ENCODE measurements around the gene SLC26A3.
"Not testable (repeated sequence)": the region's sequence is repeated elsewhere in the genome, so short reads cannot be mapped to it uniquely, and the experiment has no call there.

SLC26A3 gene

DNA sequence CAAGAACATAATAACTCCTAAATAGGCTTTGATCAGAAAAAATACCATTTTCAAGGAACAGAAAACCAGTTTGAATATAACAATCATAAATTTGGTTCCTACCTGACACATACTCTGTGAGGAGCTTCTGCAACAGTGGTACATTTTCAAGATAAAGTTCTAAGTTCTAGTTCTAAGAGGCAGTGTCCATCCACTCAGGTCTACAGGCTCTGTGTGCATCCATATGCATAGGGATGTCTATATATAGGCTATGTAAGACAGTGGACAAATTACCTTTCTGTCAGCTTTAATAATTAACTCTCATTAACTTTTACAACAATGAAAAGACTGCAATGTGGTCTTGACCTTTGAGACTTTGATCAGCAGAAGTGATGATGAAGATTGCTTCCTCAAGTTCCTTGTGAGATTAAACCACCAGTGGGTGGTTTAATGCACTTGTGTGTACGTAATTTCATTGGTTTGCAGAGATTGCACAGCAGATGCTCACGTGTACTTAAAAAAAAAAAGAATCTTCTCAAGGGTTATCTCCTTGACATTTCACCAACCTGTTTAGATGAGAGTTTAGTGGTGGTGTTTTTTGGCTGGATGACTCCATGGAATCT is at the start of gene SLC26A3:
SLC26A3 (minus strand) TSS at position 215 of the 602 bp plus-strand sequence. CDS start 8,714 bp downstream, outside the sequence.
- DNase-seq (ENCODE audit: low spot score), result no peak

GRCh38 chr7:107850643-107851042 is 47.6 kb upstream of the SLC26A3 start:
- DNase-seq (ENCODE audit: low spot score), result no peak

DNA sequence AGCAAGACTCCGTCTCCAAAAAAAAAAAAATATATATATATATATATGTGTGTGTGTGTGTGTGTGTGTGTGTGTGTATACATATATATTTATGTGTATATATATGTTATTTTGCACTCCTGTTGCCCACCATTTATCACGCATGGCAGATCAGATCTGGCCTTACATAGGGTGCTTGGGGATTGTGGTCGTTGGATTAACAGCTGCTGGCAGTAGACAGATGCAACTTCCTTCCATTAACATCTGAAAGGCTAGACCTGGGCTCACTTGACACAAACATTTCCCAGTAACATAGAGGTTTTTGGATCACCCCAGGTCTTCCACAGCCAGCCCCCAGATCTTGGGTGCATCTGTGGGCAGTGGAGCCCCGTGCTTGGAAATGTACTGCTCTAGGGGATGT is 47.2 kb upstream of the SLC26A3 start:
- DNase-seq (ENCODE audit: low spot score), result no peak

GRCh38 chr7:107848211-107848610 is 45.2 kb upstream of the SLC26A3 start:
- not testable (repeated sequence) for DNase-seq (ENCODE audit: low spot score)

DNA sequence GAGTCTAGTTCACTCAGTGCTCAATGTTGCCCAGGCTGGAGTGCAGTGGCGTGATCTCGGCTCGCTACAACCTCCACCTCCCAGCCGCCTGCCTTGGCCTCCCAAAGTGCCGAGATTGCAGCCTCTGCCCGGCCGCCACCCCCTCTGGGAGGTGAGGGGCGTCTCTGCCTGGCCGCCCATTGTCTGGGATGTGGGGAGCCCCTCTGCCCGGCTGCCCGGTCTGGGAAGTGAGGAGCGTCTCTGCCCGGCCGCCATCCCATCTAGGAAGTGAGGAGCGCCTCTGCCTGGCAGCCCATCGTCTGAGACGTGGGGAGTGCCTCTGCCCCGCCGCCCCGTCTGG is 44.8 kb upstream of the SLC26A3 start:
- not testable (repeated sequence) for DNase-seq (ENCODE audit: low spot score)

- no peak for DNase-seq (ENCODE audit: low spot score)
These were observed 44.3 kb upstream of the SLC26A3 start for GRCh38 chr7:107847168-107847835.

- DNase-seq (ENCODE audit: low spot score), result no peak
These were observed 43.3 kb upstream of the SLC26A3 start for GRCh38 chr7:107846324-107846723.

GRCh38 chr7:107843184-107843583 is 40.2 kb upstream of the SLC26A3 start:
- DNase-seq (ENCODE audit: low spot score), result no peak

DNA sequence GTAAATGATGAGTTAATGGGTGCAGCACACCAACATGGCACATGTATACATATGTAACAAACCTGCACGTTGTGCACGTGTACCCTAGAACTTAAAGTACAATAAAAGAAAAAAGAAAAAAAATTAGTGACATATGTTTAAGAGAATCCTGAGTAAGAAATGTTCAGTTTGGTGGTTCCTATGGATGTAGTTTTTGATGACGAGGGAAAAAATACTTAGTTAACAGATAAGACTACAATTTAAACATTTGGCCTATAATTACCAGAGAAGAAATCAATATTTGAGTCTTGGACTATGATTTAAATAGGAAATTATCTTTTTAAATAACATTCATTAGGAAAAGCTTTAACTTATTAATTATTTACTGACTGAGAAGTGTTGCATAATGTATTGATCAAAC is 39.2 kb upstream of the SLC26A3 start:
- DNase-seq (ENCODE audit: low spot score), result no peak

GRCh38 chr7:107838816-107839565 is 36.0 kb upstream of the SLC26A3 start:
- no peak for DNase-seq (ENCODE audit: low spot score)

DNA sequence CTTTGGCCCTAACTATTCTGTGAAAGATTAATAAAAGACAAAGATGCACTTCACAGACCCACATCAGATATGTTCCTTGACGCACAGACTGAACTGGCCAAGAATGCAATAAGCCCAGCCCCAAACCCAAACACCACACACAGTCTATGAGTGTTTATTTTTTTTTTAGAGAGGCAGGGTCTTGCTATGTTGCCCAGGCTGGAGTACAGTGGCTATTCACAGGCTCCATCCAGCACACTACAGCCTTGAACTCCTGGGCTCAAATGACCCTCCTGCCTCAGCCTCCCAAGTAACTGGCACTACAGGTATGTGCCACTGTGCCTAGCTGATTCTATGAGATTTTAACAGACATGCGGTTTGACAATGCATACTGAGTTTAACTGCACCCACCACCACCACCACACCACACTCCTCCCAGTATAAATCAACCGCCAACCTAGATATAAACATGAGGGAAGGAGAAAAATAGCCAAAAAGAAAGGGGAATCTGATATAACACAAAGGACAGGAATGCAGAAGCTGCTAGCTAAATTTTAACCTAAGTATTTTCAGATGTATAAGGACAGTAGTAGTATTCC is 35.1 kb upstream of the SLC26A3 start:
- DNase-seq (ENCODE audit: low spot score), result no peak

- DNase-seq (ENCODE audit: low spot score), result no peak
These were observed 34.1 kb upstream of the SLC26A3 start for GRCh38 chr7:107837145-107837512.

DNA sequence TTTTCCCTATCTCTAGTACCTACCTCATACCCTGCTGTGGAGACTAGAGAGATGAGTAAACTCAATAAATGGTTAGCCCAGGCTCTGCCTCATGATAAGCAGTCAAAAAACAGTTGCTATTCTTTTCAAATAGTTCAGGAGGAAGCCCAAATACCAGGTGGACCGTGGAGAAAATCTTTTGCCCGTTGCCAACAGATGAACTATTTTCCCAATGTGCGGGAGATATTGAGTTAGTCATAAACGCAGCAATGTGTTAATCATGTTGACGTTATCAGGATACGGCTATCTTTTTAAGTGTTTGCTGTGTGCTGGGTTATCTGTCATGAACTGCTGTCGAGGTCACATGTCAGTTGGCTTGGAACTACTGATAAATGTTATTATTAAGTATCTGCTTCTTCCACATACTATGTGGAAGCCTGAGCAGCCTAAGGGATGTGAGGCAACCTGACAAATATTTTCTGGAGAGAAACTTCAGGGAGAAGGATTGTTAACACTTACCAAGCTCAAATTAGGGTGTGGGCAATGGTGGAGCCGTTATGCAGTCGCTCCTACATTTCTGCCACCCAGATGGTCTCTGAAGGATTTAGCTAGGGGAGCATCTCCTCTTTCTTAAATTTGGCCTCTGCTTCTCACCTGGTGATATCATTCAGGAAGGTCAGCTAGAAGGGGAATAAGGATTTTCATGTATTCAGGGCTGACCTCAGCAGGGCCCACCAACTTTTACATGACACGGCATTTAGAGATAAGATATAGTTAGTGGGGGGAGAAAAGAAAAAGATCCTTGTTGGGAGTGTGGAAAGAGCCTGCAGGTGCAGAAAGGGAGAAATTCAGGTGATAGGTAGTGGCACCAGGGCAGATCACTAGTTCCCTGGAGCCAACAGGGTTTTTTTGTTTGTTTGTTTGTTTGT is 33.5 kb upstream of the SLC26A3 start:
- DNase-seq (ENCODE audit: low spot score), result no peak

- DNase-seq (ENCODE audit: low spot score), result no peak
These were observed 31.4 kb upstream of the SLC26A3 start for GRCh38 chr7:107834401-107834800.

DNA sequence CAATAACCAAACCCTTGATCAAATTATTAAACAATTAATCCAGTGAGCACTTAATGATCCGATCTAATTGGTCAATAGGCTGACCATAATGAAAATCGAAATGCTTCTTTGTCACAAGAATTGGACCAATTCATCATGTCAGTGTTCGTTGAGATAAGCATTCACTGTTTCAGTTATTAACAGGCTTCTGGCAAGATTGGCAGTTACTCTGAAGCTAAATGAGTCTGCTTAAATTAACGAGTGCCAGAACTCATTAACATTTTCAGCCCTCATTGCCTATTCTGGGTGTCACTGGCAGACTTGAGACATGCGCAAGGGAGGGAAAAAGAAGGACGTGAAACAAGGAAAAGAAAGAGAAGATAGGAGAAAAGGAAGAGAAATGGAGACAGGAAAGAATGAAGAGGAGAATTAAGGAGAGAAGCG is 30.7 kb upstream of the SLC26A3 start:
- DNase-seq (ENCODE audit: low spot score), result no peak

GRCh38 chr7:107830420-107830819 is 27.4 kb upstream of the SLC26A3 start:
- no peak for DNase-seq (ENCODE audit: low spot score)

DNA sequence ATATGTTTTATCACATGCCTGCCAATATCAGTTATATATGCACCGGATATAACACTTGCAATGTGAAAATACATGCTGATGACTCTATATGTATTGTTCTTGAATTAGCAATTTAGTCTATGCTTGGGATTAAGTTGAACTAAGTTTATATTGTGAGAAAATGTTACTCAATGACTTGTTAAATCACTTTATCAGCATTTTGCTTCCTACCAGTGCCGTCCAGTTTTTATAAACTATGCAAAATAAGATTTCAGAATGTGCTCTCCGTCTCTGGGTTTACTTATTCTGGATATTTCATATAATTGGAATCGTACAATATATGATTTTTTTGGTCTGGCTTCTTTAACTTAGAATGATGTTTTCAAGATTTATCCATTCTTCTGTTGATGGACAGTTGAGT is 25.5 kb upstream of the SLC26A3 start:
- no peak for DNase-seq (ENCODE audit: low spot score)

DNA sequence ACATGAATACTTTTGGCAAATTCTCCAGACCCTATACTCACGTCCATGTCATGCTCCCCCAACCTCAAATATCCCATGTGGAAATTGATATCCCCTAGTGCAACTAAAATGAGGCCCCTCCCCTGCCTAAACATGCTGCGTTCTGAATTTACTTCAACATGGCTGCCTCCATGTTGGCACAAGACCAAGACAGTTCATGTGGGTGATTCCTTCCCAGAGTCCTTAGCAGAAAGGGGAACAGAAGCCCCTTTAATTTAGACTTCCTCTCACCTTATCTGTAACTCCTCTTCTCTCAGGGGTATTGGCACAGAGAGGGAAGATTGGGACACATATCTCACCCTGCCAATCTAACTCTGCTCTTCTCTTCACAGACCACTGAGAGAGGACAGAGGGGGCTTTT is 24.5 kb upstream of the SLC26A3 start:
- no peak for DNase-seq (ENCODE audit: low spot score)

DNA sequence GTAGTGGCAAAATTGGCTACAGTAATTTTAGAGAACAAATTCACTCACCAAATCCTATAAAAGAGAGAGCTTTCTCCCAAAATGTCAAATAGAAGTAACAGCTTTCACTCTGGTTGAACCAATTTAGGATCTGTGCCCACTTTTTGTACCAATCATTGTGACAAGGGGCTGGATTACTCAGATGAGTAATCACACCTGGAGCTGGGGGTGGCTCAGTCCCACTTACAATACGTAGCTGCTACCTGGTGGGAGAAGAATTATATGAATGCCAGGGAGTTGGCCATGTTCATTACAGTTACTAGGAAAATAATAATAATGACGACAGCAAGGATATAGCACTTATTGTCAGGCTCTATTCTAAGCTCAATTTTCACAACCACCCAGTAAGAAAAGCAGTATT is 23.4 kb upstream of the SLC26A3 start:
- no peak for DNase-seq (ENCODE audit: low spot score)

DNA sequence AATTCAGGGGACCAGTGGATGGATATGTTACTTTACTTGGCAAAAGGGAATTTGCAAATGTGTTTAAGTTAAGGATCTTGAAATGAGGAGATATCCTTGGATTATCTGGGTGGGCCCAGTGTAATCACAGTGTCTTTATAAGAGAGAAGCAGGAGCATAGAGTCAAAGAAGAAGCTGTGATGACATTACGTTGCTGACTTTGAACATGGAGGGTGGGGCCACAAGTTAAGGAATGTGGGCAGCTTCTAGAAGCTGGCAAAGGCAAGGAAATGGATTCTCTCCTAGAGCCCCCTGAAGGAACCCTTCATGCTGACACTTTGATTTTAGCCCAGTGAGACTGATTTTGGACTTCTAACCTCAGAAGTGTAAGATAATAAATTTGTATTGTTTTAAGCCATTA is 21.8 kb upstream of the SLC26A3 start:
- DNase-seq (ENCODE audit: low spot score), result no peak

DNA sequence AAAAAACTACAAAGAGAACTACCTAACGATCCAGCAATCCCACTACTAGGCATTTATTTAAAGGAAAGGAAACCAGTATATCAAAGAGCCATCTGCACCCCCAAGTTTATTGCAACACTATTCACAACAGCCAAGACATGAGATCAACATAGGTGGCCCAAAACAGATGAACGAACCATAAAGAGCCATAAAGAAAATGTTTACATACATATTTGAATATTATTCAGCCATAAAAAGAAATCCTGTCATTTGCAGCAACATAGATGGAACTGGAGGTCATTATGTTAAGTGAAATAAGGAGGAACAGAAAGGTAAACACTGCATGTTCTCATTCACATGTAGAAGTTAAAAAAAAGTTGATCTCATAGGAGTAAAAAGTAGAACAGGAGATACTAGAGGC is 15.6 kb upstream of the SLC26A3 start:
- no peak for DNase-seq (ENCODE audit: low spot score)

- no peak for DNase-seq (ENCODE audit: low spot score)
These were observed 13.1 kb upstream of the SLC26A3 start for GRCh38 chr7:107816011-107816566.
